Keratinocyte (primary cell): ENCODE data around the gene GTF2A1L. TPM values are rescaled to one million over a fixed set of nuclear protein-coding genes. Genes with fewer than 3 reads are reported as not detected.

Source experiments
- DNase-seq: peaks from one replicate; pipeline ENCODE4 v3.0.0-alpha.2; 2011; ENCODE audit warnings: low read depth, missing footprints, low spot score
- FAIRE-seq: peaks from 2 replicates; lab custom pipeline; 2011; peaks lifted over from hg19 to GRCh38; lab: Jason Lieb, UNC
- H2AFZ ChIP-seq: 2 replicates; pipeline ENCODE4 v1.6.0; 2012; ENCODE audit warnings: low read length, control low read depth, inconsistent platforms; ENCODE audit not compliant: control insufficient read depth
- H3K27ac ChIP-seq: 2 replicates; pipeline ENCODE4 v1.5.1; 2011; ENCODE audit warnings: low read length; ENCODE audit not compliant: control insufficient read depth, insufficient read depth
- H3K27me3 ChIP-seq: 3 replicates; pipeline ENCODE4 v1.6.0; 2011; ENCODE audit warnings: low read length; ENCODE audit not compliant: control insufficient read depth, insufficient read depth; ENCODE audit errors: extremely low read depth
- H3K36me3 ChIP-seq, 2 experiments: 2 replicates in 1 of 2; 3 replicates in 1 of 2; pipeline ENCODE4 v1.5.1; 2011; ENCODE audit warnings: low read length in 2 of 2, mild to moderate bottlenecking in 1 of 2; ENCODE audit not compliant: control insufficient read depth in 2 of 2, insufficient read depth in 2 of 2; ENCODE audit errors: extremely low read depth in 1 of 2
- H3K4me1 ChIP-seq: 3 replicates; pipeline ENCODE4 v1.5.1; 2011; ENCODE audit warnings: low read length; ENCODE audit not compliant: control insufficient read depth, insufficient read depth; ENCODE audit errors: extremely low read depth
- H3K4me2 ChIP-seq: 3 replicates; pipeline ENCODE4 v1.6.0; 2011; ENCODE audit warnings: low read depth, low read length; ENCODE audit not compliant: control insufficient read depth, insufficient read depth; ENCODE audit errors: extremely low read depth
- H3K4me3 ChIP-seq, 3 experiments: fragments of 200-600 bp in 1 of 3; sonication (generic) in 1 of 3; 2 replicates in 2 of 3; 3 replicates in 1 of 3; pipeline ENCODE4 v1.5.1; 2011 to 2016; ENCODE audit warnings: low read length in 3 of 3, mild to moderate bottlenecking in 3 of 3, control low read depth in 2 of 3, inconsistent platforms in 1 of 3, low read depth in 1 of 3, mixed read lengths in 1 of 3, mixed run types in 1 of 3, moderate library complexity in 1 of 3; ENCODE audit not compliant: control insufficient read depth in 2 of 3, insufficient read depth in 2 of 3; ENCODE audit errors: extremely low read depth in 1 of 3
- H3K79me2 ChIP-seq: 2 replicates; pipeline ENCODE4 v1.6.0; 2012; ENCODE audit warnings: low read length; ENCODE audit not compliant: control insufficient read depth, insufficient read depth
- H3K9ac ChIP-seq: 3 replicates; pipeline ENCODE4 v1.6.0; 2011; ENCODE audit warnings: low read length; ENCODE audit not compliant: control insufficient read depth, insufficient read depth; ENCODE audit errors: extremely low read depth
- H3K9me1 ChIP-seq: 3 replicates; pipeline ENCODE4 v1.6.0; 2011; ENCODE audit warnings: low read length; ENCODE audit not compliant: control insufficient read depth, insufficient read depth; ENCODE audit errors: extremely low read depth
- H3K9me3 ChIP-seq: 2 replicates; pipeline ENCODE4 v1.5.1; 2012; ENCODE audit warnings: low read depth, low read length; ENCODE audit not compliant: control insufficient read depth
- H4K20me1 ChIP-seq: 3 replicates; pipeline ENCODE4 v1.6.0; 2011; ENCODE audit warnings: low read length; ENCODE audit not compliant: control insufficient read depth, insufficient read depth; ENCODE audit errors: extremely low read depth
- CTCF ChIP-seq, 3 experiments: IDR thresholded peaks in 1 of 3; conservative IDR thresholded peaks in 1 of 3; optimal IDR thresholded peaks in 1 of 3; 2 replicates in 2 of 3; 3 replicates in 1 of 3; pipeline versions ENCODE3 to v1.5.1; 2011; ENCODE audit warnings: low read length in 3 of 3, mild to moderate bottlenecking in 3 of 3, moderate library complexity in 2 of 3, control low read depth in 1 of 3, inconsistent platforms in 1 of 3; ENCODE audit not compliant: insufficient read depth in 2 of 3; ENCODE audit errors: extremely low read depth in 1 of 3
- EZH2 ChIP-seq: IDR thresholded peaks from one replicate; pipeline ENCODE4 v1.6.1; 2012; ENCODE audit warnings: inconsistent platforms, mild to moderate bottlenecking, low read length, moderate library complexity
- dilution Hi-C: fragments of 300-500 bp; cut with MboI; formaldehyde crosslinking; loops from one replicate; pipeline ENCODE4 v1.7.0; 2020; ENCODE audit warnings: low sequenced_read_pairs; ENCODE audit not compliant: extremely low pct_ligation_motif_present
- polyA plus RNA-seq, 5 experiments: library from polyadenylated mRNA; depleted of rRNA in 3 of 5; stranded (reverse) in 3 of 5; stranded (forward) in 1 of 5; unstranded in 1 of 5; fragments of >200 nt; gene quantifications; 1 replicate in 1 of 5; 2 replicates in 3 of 5; 3 replicates in 1 of 5; pipeline versions ENCODE4 v1.2.1 to v1.2.3, GENCODE V29; 2011 to 2012; ENCODE audit warnings: missing spikeins in 2 of 5, low read depth in 1 of 5, low replicate concordance in 1 of 5

The GTF2A1L gene
- polyA plus RNA-seq, 1 donor (not counting 4 experiments of a cell fraction or from before 2014, with no cell fraction given) = not detected

GRCh38 chr2:48723129-48723528 lies 105.5 kb downstream of the GTF2A1L start:
- Histone ChIP-seq H3K27ac (no peak overlapping the region), H3K4me1 (no peaks in the 10 kb centered on the region), H3K9me3 (no peaks in the 10 kb centered on the region), H3K79me2 (no peaks in the 10 kb centered on the region), H4K20me1 (no peaks in the 10 kb centered on the region), H3K27me3 (no peaks in the 10 kb centered on the region), H2AFZ (no peak overlapping the region), H3K4me3 (no peak overlapping the region), H3K9me1 (no peaks in the 10 kb centered on the region), H3K9ac (no peak overlapping the region), H3K36me3 (no peaks in the 10 kb centered on the region), H3K4me2 (no peak overlapping the region)
- dilution Hi-C loops = no loop called here
- peak; percentile 52 for DNase-seq
- peak; percentile 32 for FAIRE-seq
- no peak for TF ChIP-seq CTCF (optimal IDR thresholded peaks at IDR 0.05 in 1 of 3, IDR thresholded peaks at IDR 0.05 in 1 of 3, conservative IDR thresholded peaks at IDR 0.05 in 1 of 3; ENCODE audit: extremely low read depth in 1 of 3, insufficient read depth in 2 of 3, low read length in 3 of 3)
- no peak for TF ChIP-seq EZH2

- H3K4me3 ChIP-seq = no peak overlapping the region
- TF ChIP-seq CTCF (optimal IDR thresholded peaks at IDR 0.05 in 1 of 3, IDR thresholded peaks at IDR 0.05 in 1 of 3, conservative IDR thresholded peaks at IDR 0.05 in 1 of 3; ENCODE audit: extremely low read depth in 1 of 3, insufficient read depth in 2 of 3, low read length in 3 of 3) = no peak
- no peak for TF ChIP-seq EZH2
- no peak for FAIRE-seq
- H3K36me3 ChIP-seq = no peaks in the 10 kb centered on the region
- no peak overlapping the region for H3K4me2 ChIP-seq
- DNase-seq = no peak
- H3K4me1 ChIP-seq = no peaks in the 10 kb centered on the region
- no peaks in the 10 kb centered on the region for H3K79me2 ChIP-seq
- no peaks in the 10 kb centered on the region for H3K9me1 ChIP-seq
- dilution Hi-C loops = no loop called here
- no peaks in the 10 kb centered on the region for H3K9me3 ChIP-seq
- no peak overlapping the region for H3K27ac ChIP-seq
- H2AFZ ChIP-seq = no peak overlapping the region
- no peaks in the 10 kb centered on the region for H3K27me3 ChIP-seq
- no peaks in the 10 kb centered on the region for H4K20me1 ChIP-seq
- no peak overlapping the region for H3K9ac ChIP-seq
Observed at GRCh38 chr2:48724278-48724677, 106.6 kb downstream of the GTF2A1L start.
